Eye (tissue), 1 donor: ENCODE data around the gene SPECC1.
A peak's percentile ranks its signal among the peaks of the same experiment; 100 is the strongest.
"Not testable (repeated sequence)": the region's sequence is repeated elsewhere in the genome, so short reads cannot be mapped to it uniquely, and the experiment has no call there.

Experiments
- DNase-seq: peaks from one replicate; pipeline ENCODE4 v3.0.0-alpha.2; 2015

Gene SPECC1

DNA sequence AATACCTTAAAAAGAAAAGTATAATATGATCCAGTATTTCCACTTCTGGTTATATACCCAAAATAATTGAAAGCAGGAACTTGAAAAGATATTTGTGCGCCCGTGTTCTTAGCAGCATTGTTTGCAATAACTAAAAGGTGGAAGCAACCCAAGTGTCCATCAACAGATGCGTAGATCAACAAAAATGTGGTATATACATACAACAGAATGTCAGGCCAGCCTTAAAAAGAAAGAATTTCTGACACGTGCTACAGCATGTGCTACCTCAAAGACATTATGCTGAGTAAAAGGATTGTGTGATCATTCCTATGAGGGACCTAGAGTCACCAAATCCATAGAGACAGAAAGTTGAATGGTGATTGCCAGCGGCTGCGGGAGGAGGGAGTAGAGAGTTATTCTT is 133.1 kb downstream of the SPECC1 start:
- no peak for DNase-seq

GRCh38 chr17:20143740-20144139 is 134.6 kb downstream of the SPECC1 start:
- no peak for DNase-seq

DNA sequence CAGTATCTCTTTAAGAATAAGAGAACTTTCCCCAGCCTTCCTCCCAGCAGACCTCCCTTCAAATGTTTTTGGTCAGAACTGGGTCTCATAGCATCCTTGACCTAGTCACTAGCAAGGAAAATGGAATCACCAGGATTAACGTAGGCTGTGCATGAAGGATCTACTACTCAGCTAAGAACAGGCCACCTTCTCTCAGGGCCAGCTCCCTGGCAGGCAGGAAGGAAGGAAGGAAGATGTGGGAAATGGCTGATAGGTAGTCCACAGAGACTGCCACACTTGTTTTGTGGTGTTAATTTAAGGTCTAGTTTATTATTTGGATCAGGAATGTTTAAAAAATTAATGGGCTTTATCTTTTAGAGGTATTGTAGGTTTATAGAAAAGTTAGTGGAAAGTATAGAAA is 136.4 kb downstream of the SPECC1 start:
- no peak for DNase-seq

- DNase-seq = no peak
Observed at GRCh38 chr17:20149251-20149650, 140.1 kb downstream of the SPECC1 start.

- no peak for DNase-seq
Observed at GRCh38 chr17:20151174-20151573, 142.0 kb downstream of the SPECC1 start.

GRCh38 chr17:20153231-20153630 is 144.1 kb downstream of the SPECC1 start:
- no peak for DNase-seq

DNA sequence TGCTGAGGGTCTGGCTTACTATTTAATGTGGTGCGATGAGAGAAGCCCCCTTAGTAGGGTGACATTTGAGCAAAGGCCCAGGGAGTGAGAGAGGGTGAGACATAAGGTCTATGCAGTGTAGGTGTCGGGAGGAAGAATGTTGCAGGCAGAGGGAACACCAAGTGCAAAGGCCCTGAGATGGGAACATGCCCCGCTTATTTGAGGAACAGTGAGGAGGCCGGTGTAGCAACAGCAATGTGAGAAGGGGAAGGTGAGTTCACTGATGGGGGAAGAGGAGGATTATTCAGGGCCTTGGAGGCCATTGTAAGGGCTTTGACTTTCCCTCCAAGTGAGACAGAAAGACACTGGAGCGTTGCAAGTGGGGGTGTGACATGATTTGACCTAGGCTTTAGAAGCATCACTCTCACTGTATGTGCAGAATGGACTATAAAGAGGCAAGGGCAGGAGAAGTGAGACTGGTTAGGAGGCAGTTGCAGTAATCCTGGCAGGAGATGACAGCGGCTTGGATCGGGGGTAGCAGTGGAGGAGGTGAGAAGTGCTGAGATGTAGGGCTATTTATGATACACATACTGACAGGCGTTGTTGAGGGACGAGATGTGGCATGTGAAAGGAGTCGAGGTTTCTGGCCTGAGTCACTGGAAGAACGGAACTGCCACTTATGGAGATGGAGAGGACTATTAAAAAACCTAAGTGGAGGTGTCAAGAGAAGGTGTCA is 145.3 kb downstream of the SPECC1 start:
- DNase-seq = no peak

GRCh38 chr17:20155258-20156195 is 146.4 kb downstream of the SPECC1 start:
- DNase-seq = peak; percentile 98

DNA sequence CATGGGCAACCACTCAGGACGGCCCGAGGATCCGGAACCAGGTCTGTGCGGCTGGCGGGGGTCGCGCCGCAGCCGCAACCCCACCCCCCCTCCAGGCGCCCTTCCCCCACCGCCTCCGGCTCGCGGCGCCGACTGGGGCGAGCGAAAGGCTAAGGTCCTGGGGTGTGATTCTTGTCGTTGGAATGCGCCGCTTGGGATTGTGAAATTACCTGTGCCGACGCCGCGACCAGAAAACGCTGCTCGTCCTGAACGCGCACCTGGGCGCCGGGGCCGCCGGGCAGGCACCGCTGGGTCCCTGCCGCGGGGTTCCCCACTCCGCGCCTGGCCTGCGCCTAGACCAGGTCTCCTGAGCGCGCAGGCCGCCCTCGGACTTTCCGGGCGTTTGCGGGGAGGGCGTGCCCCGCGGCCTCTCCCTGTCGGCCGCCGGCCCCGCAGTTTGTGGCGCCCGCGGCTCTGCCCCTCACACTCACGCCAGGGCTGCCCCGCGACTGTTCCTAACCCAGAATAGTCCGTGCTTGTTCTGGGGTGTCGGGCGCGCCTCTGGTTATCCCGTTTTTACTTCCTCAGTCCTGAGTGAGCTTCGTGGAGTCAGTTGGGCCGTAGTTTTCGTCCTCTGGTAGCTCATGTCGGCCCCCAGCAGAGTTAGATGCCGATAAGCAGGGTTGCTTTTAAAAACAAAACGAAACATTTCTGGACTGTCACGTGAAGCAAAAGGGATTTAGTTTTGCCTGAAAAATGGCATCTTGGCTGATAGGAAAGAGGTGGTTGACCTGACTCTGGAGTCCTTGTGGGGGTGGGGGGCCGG is 147.2 kb downstream of the SPECC1 start:
- DNase-seq = no peak

DNA sequence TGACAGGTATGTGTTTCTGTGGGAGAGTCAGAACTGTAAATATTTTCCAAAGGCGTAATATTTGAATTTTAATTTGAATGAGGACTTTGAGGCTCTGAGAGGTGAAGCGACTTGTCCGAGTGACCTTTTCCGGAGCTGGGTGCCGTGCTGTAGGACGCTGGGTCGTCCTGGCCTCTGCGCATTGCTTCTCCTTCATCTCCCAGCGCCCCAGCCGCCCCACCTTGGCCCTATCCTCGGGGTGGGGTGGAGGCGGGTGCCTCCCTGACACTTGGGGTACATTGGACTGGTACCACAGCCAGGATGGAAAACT is 147.8 kb downstream of the SPECC1 start:
- no peak for DNase-seq

DNA sequence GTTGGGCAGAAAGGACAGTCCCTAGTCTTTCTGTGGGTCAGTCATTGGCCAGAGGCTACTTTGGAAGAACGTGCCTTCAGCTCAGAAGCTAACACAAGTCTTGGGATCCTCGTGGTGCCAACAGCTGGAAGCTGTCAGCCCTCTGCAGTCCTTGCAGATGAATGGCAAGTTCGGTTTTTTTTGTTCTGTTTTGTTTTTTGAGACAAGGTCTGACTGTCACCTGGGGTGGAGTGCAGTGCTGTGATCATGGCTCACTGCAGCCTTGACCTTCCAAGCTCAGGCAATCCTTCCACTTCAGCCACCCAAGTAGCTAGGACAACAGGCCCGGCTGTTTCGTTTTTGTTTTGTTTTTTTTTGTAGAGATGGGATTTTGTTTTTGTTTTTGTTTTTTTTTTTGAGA is 149.4 kb downstream of the SPECC1 start:
- no peak for DNase-seq

DNA sequence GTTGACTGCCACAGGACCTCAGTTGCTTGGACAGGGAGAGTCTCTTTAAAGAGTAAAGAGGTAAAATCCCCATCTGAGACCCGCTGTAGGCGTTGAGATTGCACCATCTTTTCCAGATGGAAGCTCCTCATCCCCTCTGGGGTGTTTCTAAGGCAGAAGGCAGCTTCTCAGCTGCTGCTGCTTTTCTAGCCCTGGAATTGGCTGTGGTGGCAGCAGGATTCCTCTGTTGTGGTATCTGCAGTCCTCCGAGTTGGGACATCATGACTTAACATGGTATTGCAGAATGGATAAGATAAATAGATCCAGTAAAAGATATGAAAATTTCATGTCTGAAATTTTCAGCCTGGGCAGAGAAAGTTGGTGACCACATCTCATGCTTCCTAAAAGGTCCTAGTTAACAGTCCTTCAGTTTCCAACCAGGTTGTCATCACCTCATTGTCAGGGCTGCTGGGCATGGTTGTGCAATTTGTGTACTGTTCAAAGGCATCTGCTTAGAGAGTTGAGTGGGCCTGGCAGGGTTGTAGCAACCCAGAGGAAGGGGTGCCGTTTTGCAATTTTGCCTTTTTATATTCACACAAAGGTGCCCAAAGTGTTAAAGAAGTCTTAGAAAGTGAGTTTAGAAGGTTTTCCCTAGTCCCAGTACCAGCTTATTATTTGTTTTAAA is 150.4 kb downstream of the SPECC1 start:
- no peak for DNase-seq

- DNase-seq = not testable (repeated sequence)
Observed at GRCh38 chr17:20165516-20165915, 156.4 kb downstream of the SPECC1 start.

DNA sequence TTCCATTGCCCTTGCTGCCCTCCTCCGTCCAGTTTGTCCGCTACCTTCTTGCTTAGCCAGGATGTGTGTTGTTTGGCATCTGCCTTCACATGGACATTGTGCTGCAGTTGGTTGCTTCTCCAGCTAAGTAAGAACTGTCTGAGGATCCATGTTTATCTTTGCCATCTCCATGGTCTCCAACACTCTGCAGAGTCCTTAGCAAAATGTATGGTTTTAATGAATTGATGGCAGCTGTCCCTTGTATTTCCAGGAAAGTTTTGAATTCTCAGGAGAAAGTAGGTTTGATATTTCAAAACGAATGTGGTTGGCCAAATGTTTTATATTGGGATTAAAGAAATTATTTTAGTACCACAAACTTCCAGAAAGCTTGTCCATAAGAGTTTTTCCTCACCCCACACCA is 160.9 kb downstream of the SPECC1 start:
- no peak for DNase-seq

DNA sequence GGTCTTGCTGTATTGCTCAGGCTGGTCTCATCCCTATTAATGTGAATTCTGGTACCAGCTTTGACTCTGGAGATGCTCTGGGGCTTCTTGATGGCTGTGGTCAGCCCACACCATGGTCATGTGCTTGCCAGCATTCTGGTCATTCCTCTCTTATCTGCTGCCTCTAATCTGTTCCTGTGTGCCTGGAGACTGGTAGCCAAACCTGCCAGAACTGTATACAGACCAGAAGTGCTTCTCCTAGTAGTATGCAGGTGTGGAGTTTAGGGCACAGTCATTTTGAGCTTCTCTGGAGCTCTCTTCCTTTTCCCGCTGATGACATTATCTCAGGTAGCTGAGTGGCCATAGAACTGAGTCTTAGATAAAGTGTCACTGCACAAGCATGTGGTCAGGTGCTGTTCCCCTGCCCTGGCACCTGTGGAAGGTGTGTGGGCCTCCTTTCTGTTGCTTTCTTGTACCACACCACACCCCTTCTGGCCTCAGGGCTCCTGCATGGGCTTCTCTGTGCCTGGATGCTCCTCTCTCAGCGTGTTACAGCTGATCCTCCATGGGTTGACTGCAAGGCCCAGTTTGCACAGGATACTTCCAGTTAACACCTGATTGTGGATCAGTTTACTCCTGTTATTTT is 162.7 kb downstream of the SPECC1 start:
- DNase-seq = no peak

DNA sequence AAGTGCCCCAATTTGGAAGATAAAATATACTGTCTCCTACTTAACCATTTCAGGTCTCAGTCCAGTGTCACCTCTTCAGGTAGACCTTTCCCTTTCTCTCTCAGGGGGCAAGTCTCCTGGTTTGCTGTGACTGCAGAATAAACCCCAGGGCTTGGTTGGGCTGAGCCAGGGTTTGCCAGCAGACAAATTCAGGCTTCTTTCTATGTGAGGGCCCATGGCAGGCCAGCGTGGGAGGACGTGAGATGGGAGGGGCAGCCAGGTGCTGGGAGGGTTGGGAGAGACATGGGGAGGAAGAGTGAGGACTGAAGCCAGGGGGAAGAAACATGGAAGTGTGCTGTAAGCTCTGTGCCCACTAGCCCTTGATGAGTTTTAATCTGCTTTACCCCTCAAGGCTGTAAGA is 163.2 kb downstream of the SPECC1 start:
- DNase-seq = no peak

DNA sequence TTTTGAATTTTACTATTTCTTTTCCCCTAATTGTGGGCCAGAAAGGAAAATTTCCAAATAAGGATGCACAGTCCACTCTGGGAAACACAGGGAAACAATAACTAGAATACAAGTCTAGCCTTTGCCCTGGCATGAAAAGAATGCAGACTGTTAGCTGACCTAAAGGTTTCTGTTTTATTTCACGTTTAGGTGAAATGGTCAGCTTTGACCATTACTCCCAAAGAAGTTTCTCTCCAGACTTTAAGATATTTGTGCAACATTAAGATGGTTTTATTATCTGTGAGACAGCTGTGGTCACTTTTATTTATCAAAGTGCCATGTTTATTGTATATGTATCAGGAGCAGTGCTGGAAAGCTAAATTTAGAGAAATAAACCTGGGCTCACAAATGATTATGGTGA is 163.9 kb downstream of the SPECC1 start:
- DNase-seq = no peak

DNA sequence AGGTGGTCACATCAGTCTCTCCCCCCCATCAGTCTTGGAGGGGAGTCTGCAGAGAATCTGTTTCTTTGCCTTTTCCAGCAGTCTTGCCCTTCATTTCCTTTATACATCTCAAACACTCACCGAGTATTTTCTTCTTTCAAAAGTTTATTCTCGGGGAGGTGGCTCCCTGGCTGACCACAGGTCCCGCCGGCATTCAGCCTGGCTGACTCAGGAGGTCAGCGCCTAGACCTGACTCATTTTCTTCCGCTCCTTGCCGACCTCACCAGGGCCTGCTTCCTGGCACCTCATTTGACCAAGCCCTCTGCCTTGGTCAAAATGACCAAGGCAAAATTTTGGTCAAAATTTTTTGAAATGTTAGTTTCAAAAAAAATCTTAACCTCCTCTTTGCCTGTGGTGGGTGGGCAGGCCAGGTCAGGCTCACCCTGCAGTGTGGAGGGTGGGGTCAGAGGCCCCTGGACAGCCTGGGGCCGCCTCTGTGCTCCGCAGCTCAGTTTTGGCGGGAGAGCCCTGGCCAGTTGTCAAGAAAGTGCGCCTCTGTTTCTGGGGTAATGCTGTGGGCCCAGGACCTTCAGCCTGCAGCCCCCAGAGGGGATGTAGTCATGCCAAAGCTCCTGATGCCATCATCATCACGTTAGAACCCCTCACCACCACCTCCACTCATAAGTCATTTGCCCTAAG is 165.6 kb downstream of the SPECC1 start:
- no peak for DNase-seq

DNA sequence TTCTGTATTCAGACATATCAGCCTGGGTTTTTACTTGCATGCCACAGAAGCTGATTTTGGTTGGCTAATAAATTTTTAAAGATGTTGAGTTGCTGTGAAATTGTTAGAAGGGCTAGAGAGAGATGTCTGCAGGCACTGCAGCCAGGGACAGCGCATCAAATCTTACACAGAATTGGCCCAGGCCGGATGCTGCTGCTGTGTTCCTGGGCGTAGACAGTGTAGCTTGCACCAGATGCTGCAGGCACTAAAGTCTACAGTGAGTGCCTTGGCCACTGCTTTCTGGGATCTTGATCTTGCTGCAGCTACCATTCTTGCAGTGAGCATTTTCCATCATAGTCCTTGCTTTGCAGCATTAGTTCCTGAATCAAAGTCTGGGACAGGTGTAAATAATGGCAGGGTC is 169.9 kb downstream of the SPECC1 start:
- DNase-seq = no peak

DNA sequence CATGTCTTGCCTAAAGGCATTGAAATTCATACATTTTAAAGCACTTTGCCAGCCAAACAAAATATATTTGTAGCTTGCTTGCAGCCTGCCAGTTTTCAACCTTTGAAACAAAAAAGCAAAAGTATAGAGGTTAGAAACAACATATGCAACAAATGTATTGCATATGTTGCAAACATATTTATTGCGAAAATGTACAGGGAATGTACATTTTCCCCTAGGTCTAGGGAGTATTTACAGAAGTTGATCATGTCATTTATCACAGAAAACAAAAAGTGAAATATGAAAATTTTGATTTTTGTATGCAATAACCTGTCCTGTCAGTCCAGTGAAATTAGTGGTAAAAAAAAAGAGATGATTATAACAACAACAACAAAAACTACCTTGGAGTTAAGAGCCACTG is 171.5 kb downstream of the SPECC1 start:
- no peak for DNase-seq

GRCh38 chr17:20184181-20184580 is 175.0 kb downstream of the SPECC1 start:
- DNase-seq = no peak
